ENCODE measurements around the gene CFAP97D2.
"Not testable (repeated sequence)": the region's sequence is repeated elsewhere in the genome, so short reads cannot be mapped to it uniquely, and the experiment has no call there.

Gene CFAP97D2

DNA sequence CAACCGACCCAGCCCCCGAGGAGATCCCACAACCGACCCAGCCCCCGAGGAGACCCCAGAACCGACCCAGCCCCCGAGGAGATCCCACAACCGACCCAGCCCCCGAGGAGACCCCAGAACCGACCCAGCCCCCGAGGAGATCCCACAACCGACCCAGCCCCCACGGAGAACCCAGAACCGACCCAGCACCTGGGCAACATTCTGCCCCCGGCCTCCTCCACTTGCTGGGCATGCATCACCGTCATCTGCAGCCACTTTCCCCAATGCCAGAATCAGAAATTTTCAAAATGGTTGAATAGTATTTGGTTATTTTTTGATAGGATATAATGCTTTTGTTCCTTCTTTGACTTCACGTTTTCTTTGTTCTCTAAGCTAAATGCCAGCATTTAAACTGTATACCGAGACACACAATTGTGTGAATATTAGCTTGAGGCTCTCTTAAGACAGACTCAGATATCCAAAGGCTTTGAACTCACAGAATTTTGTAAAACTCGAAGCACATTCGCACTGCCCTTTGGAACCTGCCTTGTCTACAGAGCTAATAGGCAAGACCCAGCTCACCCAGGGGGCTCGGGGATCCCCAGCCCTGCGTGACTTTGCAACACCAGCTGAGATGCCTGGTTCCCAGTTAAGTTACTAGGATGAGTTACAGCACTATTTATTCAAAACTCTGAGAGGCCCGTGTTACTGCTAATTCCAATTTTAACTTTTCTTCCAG, 31.1 kb upstream of the CFAP97D2 start:
- no peak for TF ChIP-seq EZH2phosphoT487 (IDR thresholded peaks at IDR 0.05; ENCODE audit: borderline replicate concordance, low read length)
- TF ChIP-seq, protein P1, sequence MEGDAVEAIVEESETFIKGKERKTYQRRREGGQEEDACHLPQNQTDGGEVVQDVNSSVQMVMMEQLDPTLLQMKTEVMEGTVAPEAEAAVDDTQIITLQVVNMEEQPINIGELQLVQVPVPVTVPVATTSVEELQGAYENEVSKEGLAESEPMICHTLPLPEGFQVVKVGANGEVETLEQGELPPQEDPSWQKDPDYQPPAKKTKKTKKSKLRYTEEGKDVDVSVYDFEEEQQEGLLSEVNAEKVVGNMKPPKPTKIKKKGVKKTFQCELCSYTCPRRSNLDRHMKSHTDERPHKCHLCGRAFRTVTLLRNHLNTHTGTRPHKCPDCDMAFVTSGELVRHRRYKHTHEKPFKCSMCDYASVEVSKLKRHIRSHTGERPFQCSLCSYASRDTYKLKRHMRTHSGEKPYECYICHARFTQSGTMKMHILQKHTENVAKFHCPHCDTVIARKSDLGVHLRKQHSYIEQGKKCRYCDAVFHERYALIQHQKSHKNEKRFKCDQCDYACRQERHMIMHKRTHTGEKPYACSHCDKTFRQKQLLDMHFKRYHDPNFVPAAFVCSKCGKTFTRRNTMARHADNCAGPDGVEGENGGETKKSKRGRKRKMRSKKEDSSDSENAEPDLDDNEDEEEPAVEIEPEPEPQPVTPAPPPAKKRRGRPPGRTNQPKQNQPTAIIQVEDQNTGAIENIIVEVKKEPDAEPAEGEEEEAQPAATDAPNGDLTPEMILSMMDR (IDR thresholded peaks at IDR 0.05; ENCODE audit: low read depth, low read length, poor library complexity, severe bottlenecking), result no peak
- Histone ChIP-seq H3K4me1 (ENCODE audit: control insufficient read depth, low read length) (peaks cover 41% of the 10 kb centered on the region), H3K27me3 (ENCODE audit: control insufficient read depth, low read length) (peaks cover 3% of the 10 kb centered on the region; the same call in 1 of the 2 replicates), H3K9me2 (replicated peaks; ENCODE audit: control insufficient read depth, low read length) (no peaks in the 10 kb centered on the region), H3K79me2 (ENCODE audit: control insufficient read depth, low read length) (no peaks in the 10 kb centered on the region), H3K36me3 (ENCODE audit: control insufficient read depth, low read length) (no peaks in the 10 kb centered on the region), H3K9me3 (ENCODE audit: control insufficient read depth, insufficient read depth, low read length) (no peaks in the 10 kb centered on the region), H3F3A (ENCODE audit: control insufficient read depth, insufficient read depth) (0 out of 2 replicates have a peak, but pooled peaks cover 4% of the 10 kb centered on the region), H3K4me3 (ENCODE audit: low read length) (no peak overlapping the region), H3K4me2 (ENCODE audit: low read length) (0 out of 2 replicates have a peak overlapping the region, but pooled peaks have one; percentile 1), H4K20me1 (ENCODE audit: control insufficient read depth, insufficient read depth, low read depth, low read length) (no peaks in the 10 kb centered on the region; the same call in 1 of the 2 replicates), H3K27ac (ENCODE audit: low read depth, low read length) (no peak overlapping the region)

DNA sequence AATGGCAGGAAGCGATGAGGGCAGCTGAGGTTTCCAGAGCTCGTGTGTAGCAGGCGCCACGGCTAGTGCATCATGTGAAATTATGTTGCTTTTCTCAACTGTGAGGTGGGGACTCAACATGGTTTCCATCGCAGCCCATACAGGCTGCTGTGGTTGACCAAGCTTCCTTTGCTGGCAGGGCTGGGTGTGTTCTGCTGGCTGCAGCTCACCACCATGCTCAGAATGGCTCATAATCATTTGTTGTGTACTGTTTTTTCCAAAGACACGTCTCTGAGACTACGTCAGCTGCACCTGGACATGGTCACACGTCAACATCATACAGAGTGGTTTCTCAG, 30.6 kb upstream of the CFAP97D2 start:
- H3K27ac ChIP-seq (ENCODE audit: low read depth, low read length), result no peak overlapping the region
- no peaks in the 10 kb centered on the region; the same call in 1 of the 2 replicates for H4K20me1 ChIP-seq (ENCODE audit: control insufficient read depth, insufficient read depth, low read depth, low read length)
- no peaks in the 10 kb centered on the region for H3F3A ChIP-seq (ENCODE audit: control insufficient read depth, insufficient read depth)
- H3K9me2 ChIP-seq (replicated peaks; ENCODE audit: control insufficient read depth, low read length), result no peaks in the 10 kb centered on the region
- H3K27me3 ChIP-seq (ENCODE audit: control insufficient read depth, low read length), result peaks cover 3% of the 10 kb centered on the region; the same call in 1 of the 2 replicates
- H3K36me3 ChIP-seq (ENCODE audit: control insufficient read depth, low read length), result no peaks in the 10 kb centered on the region
- H3K79me2 ChIP-seq (ENCODE audit: control insufficient read depth, low read length), result no peaks in the 10 kb centered on the region
- no peak overlapping the region for H3K4me3 ChIP-seq (ENCODE audit: low read length)
- H3K4me2 ChIP-seq (ENCODE audit: low read length), result no peak overlapping the region
- TF ChIP-seq, protein P1 (IDR thresholded peaks at IDR 0.05; ENCODE audit: low read depth, low read length, poor library complexity, severe bottlenecking), result no peak
- no peak for TF ChIP-seq EZH2phosphoT487 (IDR thresholded peaks at IDR 0.05; ENCODE audit: borderline replicate concordance, low read length)
- H3K4me1 ChIP-seq (ENCODE audit: control insufficient read depth, low read length), result peaks cover 36% of the 10 kb centered on the region
- no peaks in the 10 kb centered on the region for H3K9me3 ChIP-seq (ENCODE audit: control insufficient read depth, insufficient read depth, low read length)

DNA sequence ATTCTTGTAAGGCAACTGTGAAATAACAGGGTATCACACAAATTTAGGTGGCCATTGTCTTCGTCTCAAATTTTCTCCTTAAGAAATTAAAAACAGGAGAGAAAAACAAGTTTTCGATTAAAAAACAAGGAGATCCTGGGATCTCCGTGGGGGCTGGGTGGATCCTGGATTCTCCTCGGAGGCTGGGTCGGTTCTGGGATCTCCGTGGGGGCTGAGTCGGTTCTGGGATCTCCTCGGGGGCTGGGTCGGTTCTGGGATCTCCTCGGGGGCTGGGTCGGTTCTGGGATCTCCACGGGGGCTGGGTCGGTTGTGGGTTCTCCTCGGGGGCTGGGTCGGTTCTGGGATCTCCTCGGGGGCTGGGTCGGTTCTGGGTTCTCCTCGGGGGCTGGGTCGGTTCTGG, 30.2 kb upstream of the CFAP97D2 start:
- H3K4me2 ChIP-seq (ENCODE audit: low read length); H3K27ac ChIP-seq (ENCODE audit: low read depth, low read length); H3K36me3 ChIP-seq (ENCODE audit: control insufficient read depth, low read length); H3K4me3 ChIP-seq (ENCODE audit: low read length); H3K79me2 ChIP-seq (ENCODE audit: control insufficient read depth, low read length); H3F3A ChIP-seq (ENCODE audit: control insufficient read depth, insufficient read depth); H4K20me1 ChIP-seq (ENCODE audit: control insufficient read depth, insufficient read depth, low read depth, low read length); H3K27me3 ChIP-seq (ENCODE audit: control insufficient read depth, low read length); H3K9me3 ChIP-seq (ENCODE audit: control insufficient read depth, insufficient read depth, low read length); H3K9me2 ChIP-seq (replicated peaks; ENCODE audit: control insufficient read depth, low read length): not testable (repeated sequence)
- H3K4me1 ChIP-seq (ENCODE audit: control insufficient read depth, low read length), result peaks cover 35% of the 10 kb centered on the region

All from DOHH2 (cell line).